Neural progenitor cell (in vitro differentiated cells): ENCODE data around the gene CCDC3. TPM values are rescaled to one million over a fixed set of nuclear protein-coding genes. Genes with fewer than 3 reads are reported as not detected.

Source experiments
- DNase-seq: peaks from one replicate; pipeline ENCODE4 v3.0.0-alpha.2; 2016; ENCODE audit warnings: low spot score
- H2AFZ ChIP-seq: fragments of 200-600 bp; sonication (generic); replicated peaks from 2 replicates; pipeline ENCODE4 v1.6.1; 2016; ENCODE audit warnings: antibody characterized with exemption
- H3F3A ChIP-seq: fragments of 200-600 bp; sonication (generic); 2 replicates; pipeline ENCODE4 v1.6.1; 2016; ENCODE audit warnings: antibody characterized with exemption, low read depth
- H3K27ac ChIP-seq: fragments of 200-600 bp; sonication (generic); 2 replicates; pipeline ENCODE4 v1.5.1; 2016; ENCODE audit warnings: mild to moderate bottlenecking
- H3K27me3 ChIP-seq: fragments of 200-600 bp; sonication (generic); 2 replicates; pipeline ENCODE4 v1.6.1; 2016; ENCODE audit warnings: mild to moderate bottlenecking, moderate library complexity
- H3K36me3 ChIP-seq: fragments of 200-600 bp; sonication (generic); 2 replicates; pipeline ENCODE4 v1.5.1; 2016
- H3K4me1 ChIP-seq: fragments of 200-600 bp; sonication (generic); 2 replicates; pipeline ENCODE4 v1.6.1; 2016; ENCODE audit warnings: mixed run types
- H3K4me2 ChIP-seq: fragments of 200-600 bp; sonication (generic); 2 replicates; pipeline ENCODE4 v1.6.1; 2016
- H3K4me3 ChIP-seq: fragments of 200-600 bp; sonication (generic); 2 replicates; pipeline ENCODE4 v1.5.1; 2016
- H3K79me2 ChIP-seq: fragments of 200-600 bp; sonication (generic); 2 replicates; pipeline ENCODE4 v1.6.1; 2016; ENCODE audit warnings: low read depth
- H3K9ac ChIP-seq: fragments of 200-600 bp; sonication (generic); 2 replicates; pipeline ENCODE4 v1.6.1; 2016
- H3K9me3 ChIP-seq: fragments of 200-600 bp; sonication (generic); 2 replicates; pipeline ENCODE4 v1.5.1; 2016; ENCODE audit warnings: low read depth
- H4K20me1 ChIP-seq: fragments of 200-600 bp; sonication (generic); 2 replicates; pipeline ENCODE4 v1.6.1; 2016; ENCODE audit warnings: low read depth
- H3K27ac Mint-ChIP-seq: 3 replicates; pipeline ENCODE4 v1.8.0; 2021; ENCODE audit warnings: mixed read lengths
- H3K27me3 Mint-ChIP-seq: 2 replicates; pipeline ENCODE4 v1.8.0; 2022; ENCODE audit warnings: low read depth, mild to moderate bottlenecking, inconsistent platforms, moderate library complexity, mixed read lengths; ENCODE audit not compliant: insufficient read depth
- H3K36me3 Mint-ChIP-seq: 3 replicates; pipeline ENCODE4 v1.8.0; 2021; ENCODE audit warnings: mixed read lengths
- H3K4me1 Mint-ChIP-seq: 3 replicates; pipeline ENCODE4 v1.8.0; 2021; ENCODE audit warnings: mixed read lengths
- H3K4me3 Mint-ChIP-seq: 3 replicates; pipeline ENCODE4 v1.8.0; 2021; ENCODE audit warnings: mild to moderate bottlenecking, moderate library complexity, mixed read lengths
- H3K9me3 Mint-ChIP-seq: 3 replicates; pipeline ENCODE4 v1.8.0; 2020; ENCODE audit warnings: mixed read lengths
- EZH2 ChIP-seq: fragments of 200-600 bp; sonication (generic); IDR thresholded peaks from 2 replicates; pipeline ENCODE4 v1.6.1; 2017; ENCODE audit warnings: antibody characterized with exemption, mild to moderate bottlenecking, moderate library complexity
- EZH2phosphoT487 ChIP-seq: fragments of 200-600 bp; sonication (generic); IDR thresholded peaks from 2 replicates; pipeline ENCODE4 v1.6.1; 2017; ENCODE audit warnings: antibody characterized with exemption
- total RNA-seq: library from RNA; depleted of rRNA; stranded (reverse); fragments of >200 nt; gene quantifications from 2 replicates; pipeline ENCODE4 v1.2.3, GENCODE V29; 2015; ENCODE audit warnings: low replicate concordance
- TF ChIP-seq, protein P1 (sequence below): fragments of 200-600 bp; sonication (generic); IDR thresholded peaks from 2 replicates; pipeline ENCODE4 v1.5.1; 2017; ENCODE audit warnings: antibody characterized with exemption, mild to moderate bottlenecking

Gene CCDC3
- total RNA-seq, 1 donor from 2014 or later: not detected

DNA sequence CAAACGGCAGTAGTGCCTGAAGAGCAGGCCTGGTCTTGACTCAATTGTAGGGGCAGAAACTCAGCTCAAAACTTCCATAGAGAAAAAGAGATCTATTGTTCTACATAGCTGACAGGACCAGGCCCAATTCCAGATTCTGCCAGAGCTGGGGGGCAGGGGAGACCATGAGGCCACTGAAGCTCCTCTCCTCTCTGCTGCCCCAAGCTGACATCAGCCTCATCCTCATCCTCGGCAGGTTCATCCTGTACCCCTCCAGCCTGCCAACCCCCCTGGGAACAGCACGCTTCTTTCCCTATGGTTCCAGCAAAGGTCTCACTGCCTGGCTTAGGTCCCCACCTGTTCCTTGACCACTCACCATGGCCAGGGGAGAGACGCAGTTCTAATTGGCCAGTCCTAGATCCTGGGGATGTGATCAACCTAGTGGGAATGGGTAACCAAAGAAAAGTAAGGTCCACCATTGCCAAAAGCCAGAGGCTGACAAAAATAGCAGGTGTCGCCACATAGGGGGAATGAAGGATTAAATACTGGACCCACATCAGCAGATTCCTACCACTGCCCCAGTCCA is 42.9 kb downstream of the CCDC3 start:
- no peak for DNase-seq
- Histone ChIP-seq H3F3A (no peaks in the 10 kb centered on the region), H3K4me3 (no peak overlapping the region), H3K9me3 (no peaks in the 10 kb centered on the region), H3K27me3 (no peaks in the 10 kb centered on the region), H3K9ac (no peak overlapping the region), H3K4me1 (no peaks in the 10 kb centered on the region), H2AFZ (no peak overlapping the region), H4K20me1 (no peaks in the 10 kb centered on the region), H3K27ac (no peak overlapping the region), H3K79me2 (no peaks in the 10 kb centered on the region), H3K36me3 (no peaks in the 10 kb centered on the region), H3K4me2 (no peak overlapping the region)
- Mint-ChIP-seq H3K27ac (no peak overlapping the region), H3K9me3 (peaks cover 21% of the 10 kb centered on the region), H3K4me1 (no peaks in the 10 kb centered on the region), H3K36me3 (no peaks in the 10 kb centered on the region), H3K4me3 (no peak overlapping the region), H3K27me3 (peaks cover 4% of the 10 kb centered on the region)
- TF ChIP-seq, protein P1, sequence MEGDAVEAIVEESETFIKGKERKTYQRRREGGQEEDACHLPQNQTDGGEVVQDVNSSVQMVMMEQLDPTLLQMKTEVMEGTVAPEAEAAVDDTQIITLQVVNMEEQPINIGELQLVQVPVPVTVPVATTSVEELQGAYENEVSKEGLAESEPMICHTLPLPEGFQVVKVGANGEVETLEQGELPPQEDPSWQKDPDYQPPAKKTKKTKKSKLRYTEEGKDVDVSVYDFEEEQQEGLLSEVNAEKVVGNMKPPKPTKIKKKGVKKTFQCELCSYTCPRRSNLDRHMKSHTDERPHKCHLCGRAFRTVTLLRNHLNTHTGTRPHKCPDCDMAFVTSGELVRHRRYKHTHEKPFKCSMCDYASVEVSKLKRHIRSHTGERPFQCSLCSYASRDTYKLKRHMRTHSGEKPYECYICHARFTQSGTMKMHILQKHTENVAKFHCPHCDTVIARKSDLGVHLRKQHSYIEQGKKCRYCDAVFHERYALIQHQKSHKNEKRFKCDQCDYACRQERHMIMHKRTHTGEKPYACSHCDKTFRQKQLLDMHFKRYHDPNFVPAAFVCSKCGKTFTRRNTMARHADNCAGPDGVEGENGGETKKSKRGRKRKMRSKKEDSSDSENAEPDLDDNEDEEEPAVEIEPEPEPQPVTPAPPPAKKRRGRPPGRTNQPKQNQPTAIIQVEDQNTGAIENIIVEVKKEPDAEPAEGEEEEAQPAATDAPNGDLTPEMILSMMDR: no peak
- TF ChIP-seq EZH2phosphoT487 (no peak), EZH2 (no peak)

DNA sequence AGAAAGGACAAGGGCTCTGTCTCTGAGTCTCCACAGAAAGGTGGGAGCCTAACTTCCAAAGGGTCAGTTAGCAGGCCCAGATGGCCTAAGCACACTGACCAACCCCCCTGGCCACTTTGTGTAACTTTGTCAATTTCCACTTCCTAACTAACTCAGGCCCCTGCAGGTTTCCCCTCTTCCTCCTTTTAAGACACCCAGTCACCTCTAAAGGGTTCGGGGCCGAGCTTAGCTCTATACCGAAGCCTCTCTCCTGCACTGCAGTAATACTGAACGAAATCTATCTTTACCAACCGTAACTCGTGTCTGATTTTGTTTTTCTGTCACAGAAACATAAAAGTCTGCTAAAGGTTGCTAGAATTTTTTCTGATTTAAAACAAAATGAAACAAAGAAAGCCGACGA is 44.4 kb downstream of the CCDC3 start:
- Histone ChIP-seq H3K4me2 (no peak overlapping the region), H3K9me3 (no peaks in the 10 kb centered on the region), H3K79me2 (no peaks in the 10 kb centered on the region), H4K20me1 (no peaks in the 10 kb centered on the region), H3K27me3 (no peaks in the 10 kb centered on the region), H2AFZ (no peak overlapping the region), H3K36me3 (no peaks in the 10 kb centered on the region), H3F3A (no peaks in the 10 kb centered on the region), H3K27ac (no peak overlapping the region), H3K4me1 (no peaks in the 10 kb centered on the region), H3K9ac (no peak overlapping the region), H3K4me3 (no peak overlapping the region)
- DNase-seq: no peak
- H3K4me3 Mint-ChIP-seq: no peak overlapping the region
- peaks cover 36% of the 10 kb centered on the region for H3K9me3 Mint-ChIP-seq
- no peaks in the 10 kb centered on the region for H3K36me3 Mint-ChIP-seq
- peaks cover 4% of the 10 kb centered on the region for H3K27me3 Mint-ChIP-seq
- H3K27ac Mint-ChIP-seq: no peak overlapping the region
- H3K4me1 Mint-ChIP-seq: no peaks in the 10 kb centered on the region
- no peak for TF ChIP-seq EZH2
- no peak for TF ChIP-seq EZH2phosphoT487
- TF ChIP-seq, protein P1: no peak

DNA sequence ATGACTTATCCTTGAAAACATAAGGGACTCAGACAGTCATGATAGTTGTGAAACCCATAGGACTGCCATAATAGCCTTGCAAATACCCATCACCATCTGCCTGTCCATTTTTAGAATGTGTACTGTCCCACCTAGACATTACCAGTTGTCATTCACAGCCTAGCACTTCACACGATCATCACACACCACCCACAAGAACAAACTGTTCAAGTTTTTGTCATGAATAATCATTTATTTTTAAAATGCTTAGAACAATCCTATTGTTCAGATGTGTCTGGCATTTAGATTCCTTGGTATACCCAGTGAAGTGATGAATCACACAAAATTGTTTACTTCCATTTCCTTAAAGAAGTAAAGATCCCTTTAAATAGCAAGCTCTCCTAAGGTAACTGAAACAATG is 46.6 kb downstream of the CCDC3 start:
- H3K9me3 ChIP-seq: no peaks in the 10 kb centered on the region
- no peaks in the 10 kb centered on the region for H3K79me2 ChIP-seq
- no peak for TF ChIP-seq EZH2
- TF ChIP-seq EZH2phosphoT487: no peak
- TF ChIP-seq, protein P1: no peak
- no peak overlapping the region for H3K4me2 ChIP-seq
- no peaks in the 10 kb centered on the region for H3K36me3 Mint-ChIP-seq
- no peaks in the 10 kb centered on the region for H3K4me1 ChIP-seq
- H3K36me3 ChIP-seq: no peaks in the 10 kb centered on the region
- no peak overlapping the region for H3K27ac ChIP-seq
- H3K27me3 Mint-ChIP-seq: peaks cover 4% of the 10 kb centered on the region
- no peaks in the 10 kb centered on the region for H4K20me1 ChIP-seq
- no peak overlapping the region for H3K9ac ChIP-seq
- no peak overlapping the region for H3K4me3 Mint-ChIP-seq
- H2AFZ ChIP-seq: no peak overlapping the region
- peaks cover 40% of the 10 kb centered on the region for H3K9me3 Mint-ChIP-seq
- no peak overlapping the region for H3K27ac Mint-ChIP-seq
- DNase-seq: no peak
- no peaks in the 10 kb centered on the region for H3F3A ChIP-seq
- no peak overlapping the region for H3K4me3 ChIP-seq
- H3K4me1 Mint-ChIP-seq: no peaks in the 10 kb centered on the region
- no peaks in the 10 kb centered on the region for H3K27me3 ChIP-seq
